ENCODE results near the gene CBLN3.
"Not testable (repeated sequence)": the region's sequence is repeated elsewhere in the genome, so short reads cannot be mapped to it uniquely, and the experiment has no call there.

The CBLN3 gene

DNA sequence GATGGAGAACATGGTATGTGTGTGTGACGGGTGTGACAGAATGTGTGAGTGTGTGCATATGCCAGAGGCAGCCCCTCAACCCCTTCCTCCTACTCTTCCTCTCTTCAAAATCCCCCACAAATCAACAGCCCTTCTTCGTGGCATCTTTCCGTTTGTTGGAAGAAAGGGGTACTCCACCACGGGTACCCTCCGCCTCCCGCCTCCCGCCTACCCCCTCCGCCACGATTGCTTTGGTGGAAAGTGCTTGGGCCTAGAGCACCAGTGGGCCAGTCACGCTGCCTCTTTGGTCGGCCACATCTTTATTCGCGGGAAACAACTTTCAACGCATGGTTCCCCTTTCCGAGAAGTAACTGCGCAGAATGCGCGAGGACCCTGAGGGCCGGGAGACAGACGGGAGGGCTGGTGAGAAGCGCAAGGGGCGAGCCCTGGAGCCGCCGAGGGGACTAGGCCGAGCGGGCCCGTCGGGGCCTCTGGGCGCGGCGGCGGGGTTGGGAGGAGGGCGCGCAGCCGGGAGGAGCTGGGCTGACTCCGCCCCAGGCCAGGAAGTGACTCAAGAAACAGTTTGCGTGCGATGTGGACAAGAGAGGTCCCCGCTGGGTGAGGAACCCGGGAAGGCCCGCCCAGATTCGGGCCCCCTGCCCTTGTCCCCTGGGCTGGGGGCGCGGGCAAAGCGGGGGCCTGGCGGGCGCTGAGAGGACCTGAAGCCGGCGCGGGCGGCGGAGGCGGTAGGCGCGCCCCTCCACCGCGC is at the start of gene CBLN3, which contains the start of gene KHNYN:
TSS of gene CBLN3 (minus strand) at position 274 of the 748 bp plus-strand sequence. CDS start 614 bp downstream, outside the sequence.
TSS of gene KHNYN (plus strand) at position 560 of the 748 bp plus-strand sequence. CDS start 777 bp downstream, outside the sequence.
- peak in 54 of 56 donors; percentile 27 to 86 (median 68) for DNase-seq

DNA sequence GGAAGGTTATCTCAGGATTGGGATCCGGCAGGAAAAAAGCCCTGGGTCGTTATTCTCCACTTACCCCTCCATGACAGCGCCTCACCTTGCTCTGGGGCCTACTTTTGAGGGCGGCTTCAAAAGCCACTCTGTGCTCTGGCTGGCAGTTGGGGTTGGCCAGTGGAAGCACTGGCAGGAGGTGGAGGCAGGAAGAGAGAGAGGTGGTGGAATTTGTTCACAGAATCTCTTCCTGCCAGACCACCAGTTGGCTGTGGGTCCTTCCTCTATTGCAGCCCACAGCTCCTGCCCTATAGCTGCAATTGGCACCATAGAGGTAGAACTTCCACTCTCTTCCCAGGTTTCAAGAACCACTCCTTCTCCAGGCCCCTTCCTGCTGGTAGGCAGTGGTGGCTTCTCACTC is 45.8 kb upstream of the CBLN3 start:
- no peak for DNase-seq

DNA sequence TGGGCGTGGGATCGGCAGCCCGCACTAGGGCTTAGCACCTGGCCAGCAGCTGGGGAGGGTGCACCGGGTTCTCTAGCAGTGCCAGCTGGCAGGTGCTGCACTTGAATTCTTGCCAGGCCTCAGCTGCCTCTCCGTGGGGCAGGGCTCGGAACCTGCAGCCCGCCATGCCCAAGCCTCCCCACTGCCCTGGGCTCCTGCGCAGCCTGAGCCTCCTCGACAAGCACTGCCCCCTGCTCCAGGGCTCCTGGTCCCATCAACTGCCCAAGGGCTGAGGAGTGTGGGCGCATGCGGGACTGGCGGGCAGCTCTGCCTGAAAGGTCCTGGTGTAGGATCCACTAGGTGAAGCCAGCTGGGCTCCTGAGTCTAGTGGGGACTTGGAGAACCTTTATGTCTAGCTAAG is 43.7 kb upstream of the CBLN3 start:
- DNase-seq, result no peak

DNA sequence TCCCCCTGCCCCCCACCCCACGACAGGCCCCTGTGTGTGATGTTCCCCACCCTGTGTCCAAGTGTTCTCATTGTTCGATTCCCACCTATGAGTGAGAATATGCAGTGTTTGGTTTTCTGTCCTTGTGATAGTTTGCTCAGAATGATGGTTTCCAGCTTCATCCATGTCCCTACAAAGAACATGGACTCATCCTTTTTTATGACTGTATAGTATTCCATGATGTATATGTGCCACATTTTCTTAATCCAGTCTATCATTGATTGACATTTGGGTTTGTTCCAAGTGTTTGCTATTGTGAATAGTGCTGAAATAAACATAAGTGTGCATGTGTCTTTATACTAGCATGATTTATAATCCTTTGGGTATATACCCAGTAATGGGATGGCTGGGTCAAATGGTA is 41.0 kb upstream of the CBLN3 start:
- not testable (repeated sequence) for DNase-seq

DNA sequence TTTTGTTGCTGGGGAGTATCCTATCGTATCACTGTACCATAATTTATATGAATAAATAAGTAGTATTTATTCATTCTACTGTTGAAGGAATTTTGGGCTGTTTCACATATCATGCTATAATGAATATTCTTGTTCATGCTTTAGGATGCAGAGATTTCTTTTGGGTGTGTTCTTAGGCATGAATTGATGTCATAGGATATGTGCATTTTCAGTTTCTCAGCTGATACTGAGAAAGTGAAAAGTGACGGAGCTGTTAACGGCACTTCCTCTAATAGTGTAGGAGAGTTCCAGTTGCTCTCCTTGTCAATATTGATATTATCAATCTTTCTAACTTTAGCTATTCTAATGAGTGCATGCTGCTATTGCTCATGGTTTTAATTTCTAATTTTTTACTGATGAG is 36.3 kb upstream of the CBLN3 start:
- DNase-seq, result no peak

DNA sequence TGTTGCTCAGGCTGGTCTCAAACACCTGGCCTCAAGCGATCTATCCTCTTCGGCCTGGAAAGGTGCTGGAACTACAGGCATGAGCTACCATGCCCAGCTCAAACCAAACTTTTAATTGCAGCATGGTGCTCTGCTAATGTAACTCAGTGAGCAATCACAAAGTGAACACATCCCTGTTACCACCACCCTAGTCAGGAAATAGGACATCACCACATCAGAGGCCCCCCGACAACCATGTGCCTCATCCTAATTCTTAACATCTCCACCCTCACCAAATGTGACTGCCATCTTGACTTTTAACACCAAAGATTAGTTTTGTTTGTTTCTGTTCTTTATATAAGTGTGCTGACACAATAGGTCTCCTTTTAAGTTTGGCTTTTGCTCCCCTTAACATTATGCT is 35.9 kb upstream of the CBLN3 start:
- DNase-seq, result no peak

- no peak for DNase-seq
Observed at GRCh38 chr14:24463884-24464785, 34.7 kb upstream of the CBLN3 start.

DNA sequence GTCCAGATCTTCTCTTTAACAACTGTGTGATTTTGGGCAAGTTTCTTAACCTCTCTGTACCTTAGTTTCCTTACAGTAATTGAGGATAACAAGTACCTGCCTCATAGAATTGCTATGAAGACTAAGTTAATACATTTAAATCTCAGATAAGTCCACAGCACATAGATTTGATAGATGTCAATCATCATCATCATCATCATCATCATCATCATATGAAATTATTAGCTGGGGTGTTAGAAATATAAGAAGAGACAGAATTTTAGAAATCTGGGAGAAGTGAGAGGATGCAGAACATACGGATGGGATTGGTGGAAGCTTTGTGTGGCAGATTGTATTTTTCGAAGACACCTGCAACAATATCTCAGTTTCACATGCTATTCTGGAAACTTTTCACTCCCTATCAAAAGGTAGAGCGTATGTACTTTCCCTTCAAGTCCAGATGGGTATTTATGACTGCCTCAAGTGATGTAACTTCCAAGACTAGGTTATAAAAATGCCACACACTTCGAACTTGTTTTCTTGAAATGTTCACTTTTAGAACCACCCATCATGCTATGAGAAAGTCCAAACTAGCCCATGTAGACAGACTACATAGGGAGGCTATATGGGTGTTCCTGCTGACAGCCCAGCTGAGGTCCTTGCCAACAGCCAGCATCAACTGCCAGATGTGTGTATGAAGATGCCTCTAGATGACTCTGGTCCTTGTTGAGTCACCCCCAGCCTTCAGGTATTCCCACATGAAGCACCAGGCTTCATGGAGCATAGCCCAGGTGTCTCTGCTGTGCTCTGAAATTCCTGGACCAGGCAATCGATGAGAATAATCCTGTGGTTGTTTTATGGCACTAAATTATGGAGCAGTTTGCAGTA is 33.8 kb upstream of the CBLN3 start:
- DNase-seq, result no peak

- no peak for DNase-seq
Observed at GRCh38 chr14:24461336-24461735, 31.9 kb upstream of the CBLN3 start.

- no peak for DNase-seq
Observed at GRCh38 chr14:24459331-24459730, 29.9 kb upstream of the CBLN3 start.

- DNase-seq, result no peak
Observed at GRCh38 chr14:24458736-24459135, 29.3 kb upstream of the CBLN3 start.

GRCh38 chr14:24456980-24457379 is 27.5 kb upstream of the CBLN3 start:
- no peak for DNase-seq

DNA sequence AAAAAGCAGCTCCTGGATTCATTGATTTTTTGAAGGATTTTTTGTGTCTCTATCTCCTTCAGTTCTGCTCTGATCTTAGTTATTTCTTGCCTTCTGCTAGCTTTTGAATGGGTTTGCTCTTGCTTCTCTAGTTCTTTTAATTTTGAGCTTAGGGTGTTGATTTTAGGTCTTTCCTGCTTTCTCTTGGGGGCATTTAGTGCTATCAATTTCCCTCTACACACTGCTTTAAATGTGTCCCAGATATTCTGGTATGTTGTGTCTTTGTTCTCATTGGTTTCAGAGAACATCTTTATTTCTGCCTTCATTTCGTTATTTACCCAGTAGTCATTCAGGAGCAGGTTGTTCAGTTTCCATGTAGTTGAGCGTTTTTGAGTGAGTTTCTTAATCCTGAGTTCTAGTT is 21.4 kb upstream of the CBLN3 start:
- not testable (repeated sequence) for DNase-seq

GRCh38 chr14:24443053-24443665 is 13.7 kb upstream of the CBLN3 start:
- no peak for DNase-seq

DNA sequence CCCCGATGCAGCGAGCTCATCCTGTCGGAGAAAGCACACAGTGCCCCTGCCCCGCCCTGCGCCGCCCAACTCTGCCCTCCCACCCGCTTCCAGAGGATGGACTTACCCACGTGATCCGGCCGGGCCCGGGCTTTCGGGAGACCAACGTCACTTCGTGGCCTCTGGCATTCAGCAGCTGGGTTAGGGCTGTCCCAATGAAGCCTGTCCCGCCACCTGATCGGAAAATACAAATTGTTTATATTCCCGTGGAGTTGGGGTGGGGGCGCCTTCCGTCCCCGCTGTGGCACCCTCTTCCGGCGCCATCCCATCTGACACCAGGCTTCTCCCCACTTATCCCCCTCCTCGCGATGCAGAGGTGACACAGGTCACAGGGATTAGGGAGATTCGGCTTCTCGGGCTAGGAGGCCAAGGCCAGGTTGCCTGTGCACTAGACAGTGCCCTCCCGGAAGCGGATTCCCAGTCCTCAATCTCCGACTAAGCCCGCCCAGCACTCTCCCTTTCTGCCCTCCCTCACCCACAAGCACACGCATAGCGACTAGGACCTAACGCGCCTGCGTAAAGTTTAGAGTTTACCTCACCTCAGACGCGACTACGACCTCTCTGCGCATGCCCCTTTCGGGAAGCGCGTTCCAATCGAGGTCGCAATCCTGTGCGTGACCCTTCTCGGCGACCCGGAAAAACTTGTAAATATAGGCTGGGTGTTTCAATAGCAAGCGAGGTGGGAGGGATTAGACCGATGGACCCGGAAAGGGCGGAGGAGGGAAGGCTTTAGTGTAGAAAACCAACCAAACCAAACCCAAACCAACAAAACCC is 13.0 kb upstream of the CBLN3 start, which contains the start of gene SDR39U1:
TSS of gene SDR39U1 (minus strand) at position 537 of the 813 bp plus-strand sequence. CDS start at position 530, 7 bp downstream.
- peak; percentile 67 to 98 (median 96) for DNase-seq

DNA sequence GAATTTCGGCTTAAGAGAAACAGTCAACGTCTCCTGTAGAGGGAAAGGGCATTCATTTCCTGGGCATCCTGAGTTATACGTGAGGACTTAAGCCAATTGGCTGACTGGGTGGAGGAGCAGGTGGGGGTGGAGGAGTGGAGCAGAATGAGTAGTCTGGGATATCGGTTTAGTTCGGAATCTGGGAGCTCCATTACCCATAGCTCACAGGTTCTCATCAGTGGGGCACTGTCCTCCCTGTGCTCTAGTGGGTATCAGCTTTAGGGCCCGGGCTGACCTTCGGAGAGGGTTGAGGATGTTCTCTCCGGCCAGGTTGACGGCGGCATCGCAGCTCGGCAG is 12.4 kb upstream of the CBLN3 start:
- no peak for DNase-seq

- DNase-seq, result no peak
Observed at GRCh38 chr14:24441485-24441884, 12.0 kb upstream of the CBLN3 start.

GRCh38 chr14:24440606-24441399 is 11.3 kb upstream of the CBLN3 start:
- DNase-seq, result no peak
